Measurements from ENCODE around the gene ACVR1C. TPM values are rescaled to one million over a fixed set of nuclear protein-coding genes. Genes with fewer than 3 reads are reported as not detected.
A peak's percentile ranks its signal among the peaks of the same experiment; 100 is the strongest.

ACVR1C gene
- total RNA-seq, result 0.20 and 0.32 TPM in 2 replicates

DNA sequence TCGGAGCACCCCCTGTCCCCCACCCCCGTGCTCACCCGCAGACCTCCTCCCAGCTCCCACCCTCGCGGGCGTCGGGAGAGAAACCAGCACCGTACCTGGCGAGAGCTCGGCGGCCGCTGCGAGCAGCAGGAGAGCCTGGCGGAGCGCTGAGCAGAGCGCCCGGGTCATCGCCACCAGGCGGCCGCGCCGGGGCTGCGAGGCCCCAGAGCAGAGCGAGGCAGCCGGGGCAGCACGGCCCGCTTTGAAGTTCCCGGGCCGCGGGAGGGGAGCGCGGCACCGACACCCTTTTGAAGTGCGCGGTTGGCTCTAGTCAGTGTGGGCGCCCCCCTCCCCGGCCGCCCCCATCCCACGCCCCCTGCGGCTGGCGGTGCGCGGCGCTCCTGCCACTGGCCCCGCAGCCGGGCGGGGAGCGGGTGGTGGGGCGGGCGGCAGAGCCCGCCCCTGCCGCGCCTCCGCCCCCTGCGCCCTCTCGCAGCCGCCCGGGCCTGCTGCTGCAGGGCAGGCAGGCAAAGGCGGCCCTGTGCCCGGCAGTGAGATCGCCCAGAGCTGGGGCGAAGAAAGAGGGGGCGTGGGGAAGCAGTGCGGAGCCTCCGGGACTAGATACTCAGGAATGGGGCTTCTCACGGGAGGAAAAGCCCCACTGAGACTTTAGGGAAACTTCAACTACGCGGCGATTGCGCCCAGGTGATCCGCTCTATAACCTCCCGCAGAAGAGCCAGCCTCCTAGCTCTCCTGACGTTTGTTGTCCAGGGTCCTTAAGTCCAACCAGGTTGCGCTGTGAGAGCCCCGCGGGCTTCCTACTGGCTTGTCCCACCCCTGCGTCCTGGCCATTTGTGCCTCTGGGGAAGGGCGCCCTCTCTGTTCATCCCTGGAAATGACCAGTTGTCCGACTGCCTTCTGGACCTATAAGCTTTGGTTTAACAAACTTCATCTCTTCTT, at the start of gene ACVR1C:
ACVR1C (minus strand) TSS at position 388 of the 939 bp plus-strand sequence; CDS start at position 168, 220 bp downstream.
- ChIA-PET CTCF (interaction anchor here (1.2 to 1.5 kb wide), 5 partner anchors 131 to 327 kb away, joined by 3 to 4 read pairs (median 3); no protein-coding TSS in a partner anchor), POLR2A (interaction anchor here (0.6 kb wide), 1 partner anchor 190 kb away, joined by 7 read pairs; no protein-coding TSS in a partner anchor)
- H3K4me1 Mint-ChIP-seq, result peaks cover 22% of the 10 kb centered on the region
- no peaks in the 10 kb centered on the region for H3K36me3 Mint-ChIP-seq (ENCODE audit: low read depth)
- TF ChIP-seq, protein P1, sequence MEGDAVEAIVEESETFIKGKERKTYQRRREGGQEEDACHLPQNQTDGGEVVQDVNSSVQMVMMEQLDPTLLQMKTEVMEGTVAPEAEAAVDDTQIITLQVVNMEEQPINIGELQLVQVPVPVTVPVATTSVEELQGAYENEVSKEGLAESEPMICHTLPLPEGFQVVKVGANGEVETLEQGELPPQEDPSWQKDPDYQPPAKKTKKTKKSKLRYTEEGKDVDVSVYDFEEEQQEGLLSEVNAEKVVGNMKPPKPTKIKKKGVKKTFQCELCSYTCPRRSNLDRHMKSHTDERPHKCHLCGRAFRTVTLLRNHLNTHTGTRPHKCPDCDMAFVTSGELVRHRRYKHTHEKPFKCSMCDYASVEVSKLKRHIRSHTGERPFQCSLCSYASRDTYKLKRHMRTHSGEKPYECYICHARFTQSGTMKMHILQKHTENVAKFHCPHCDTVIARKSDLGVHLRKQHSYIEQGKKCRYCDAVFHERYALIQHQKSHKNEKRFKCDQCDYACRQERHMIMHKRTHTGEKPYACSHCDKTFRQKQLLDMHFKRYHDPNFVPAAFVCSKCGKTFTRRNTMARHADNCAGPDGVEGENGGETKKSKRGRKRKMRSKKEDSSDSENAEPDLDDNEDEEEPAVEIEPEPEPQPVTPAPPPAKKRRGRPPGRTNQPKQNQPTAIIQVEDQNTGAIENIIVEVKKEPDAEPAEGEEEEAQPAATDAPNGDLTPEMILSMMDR (IDR thresholded peaks at IDR 0.05), result no peak
- peak within 1 kb of the TSS; percentile 82 for H3K4me3 Mint-ChIP-seq
- no peaks in the 10 kb centered on the region for H3K9me3 Mint-ChIP-seq
- peaks cover 12% of the 10 kb centered on the region for H3K27me3 Mint-ChIP-seq
- ATAC-seq (ENCODE audit: low read depth) (peak; percentile 87), DNase-seq (peak; percentile 55)
- intact Hi-C loops (cut with micrococcal nuclease), result loop anchor here (1.0 to 5.0 kb wide), 4 partner anchors 131 to 829 kb away; partner anchors contain the start of genes ACVR1, CCDC148 and PKP4
- peak within 1 kb of the TSS; percentile 12 for H3K27ac Mint-ChIP-seq

DNA sequence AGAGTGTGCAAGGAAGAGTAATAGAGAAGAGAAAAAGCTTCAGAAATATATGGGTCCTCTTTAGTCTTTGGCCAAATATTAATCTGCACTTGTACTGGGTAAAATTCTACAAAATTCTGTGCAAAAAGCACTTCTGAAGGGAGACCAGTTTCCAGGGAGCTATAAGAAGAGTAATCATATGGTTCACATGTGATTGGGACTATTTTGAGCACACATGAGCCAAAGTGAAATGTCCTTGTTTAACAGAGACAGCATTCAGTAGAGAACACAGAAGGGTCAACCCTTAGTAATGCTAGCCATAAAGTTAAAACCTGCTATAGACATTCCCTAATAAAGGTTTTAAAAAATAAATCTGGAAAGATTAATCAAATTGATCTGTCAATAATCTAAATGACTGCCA, 49.3 kb upstream of the ACVR1C start:
- Mint-ChIP-seq H3K9me3 (no peaks in the 10 kb centered on the region), H3K4me3 (no peak overlapping the region), H3K27ac (no peak overlapping the region), H3K27me3 (peaks cover 2% of the 10 kb centered on the region), H3K36me3 (ENCODE audit: low read depth) (no peaks in the 10 kb centered on the region), H3K4me1 (no peaks in the 10 kb centered on the region)
- ATAC-seq (ENCODE audit: low read depth) (no peak), DNase-seq (no peak)
- ChIA-PET POLR2A (interaction anchor here (0.6 kb wide), 1 partner anchor 331 kb away, joined by 7 read pairs; no protein-coding TSS in a partner anchor), CTCF (no interaction called here)
- TF ChIP-seq, protein P1 (IDR thresholded peaks at IDR 0.05), result no peak
- intact Hi-C loops (cut with micrococcal nuclease), result no loop called here

DNA sequence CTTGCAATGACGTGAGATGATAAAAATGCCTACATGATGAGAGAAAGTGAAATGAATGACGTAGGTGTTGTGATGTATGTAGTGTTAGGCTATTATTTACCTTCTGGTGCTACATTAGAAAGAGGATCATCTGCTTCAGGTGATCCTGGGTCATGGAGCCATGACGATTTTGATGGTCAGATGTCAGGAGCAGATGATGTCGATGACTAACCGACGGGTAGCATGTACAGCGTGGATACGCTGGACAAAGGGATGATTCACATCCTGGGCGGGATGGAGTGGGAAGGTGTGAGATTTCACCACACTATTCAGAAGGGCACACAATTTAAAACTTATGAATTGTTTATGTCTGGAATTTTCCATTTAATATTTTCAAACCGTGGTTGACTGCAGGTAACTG, 43.5 kb upstream of the ACVR1C start:
- H3K4me3 Mint-ChIP-seq, result no peak overlapping the region
- DNase-seq, result no peak
- H3K27ac Mint-ChIP-seq, result no peak overlapping the region

DNA sequence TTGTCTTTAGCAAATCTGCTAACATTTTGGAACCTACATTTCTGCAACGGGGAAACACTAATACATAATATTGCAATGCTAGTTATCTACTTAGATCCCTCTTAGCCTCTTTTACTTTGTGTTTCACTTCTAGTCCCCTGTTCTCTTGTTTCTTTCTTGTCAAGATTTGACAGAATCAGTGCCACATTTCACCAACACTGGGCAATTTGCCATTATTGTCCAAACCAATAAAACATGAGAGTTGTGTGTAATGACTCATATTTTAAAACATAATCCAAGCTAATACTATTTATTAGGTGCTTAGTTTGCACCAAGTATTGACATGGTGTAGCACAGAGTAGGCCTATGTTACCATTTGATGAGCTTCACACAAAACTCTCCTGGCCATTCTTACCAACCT, 33.7 kb upstream of the ACVR1C start:
- no peak overlapping the region for H3K27ac Mint-ChIP-seq
- TF ChIP-seq, protein P1 (IDR thresholded peaks at IDR 0.05), result no peak
- intact Hi-C loops (cut with micrococcal nuclease), result no loop called here
- DNase-seq, result no peak
- ChIA-PET POLR2A (no interaction called here), CTCF (no interaction called here)
- H3K4me3 Mint-ChIP-seq, result no peak overlapping the region
- no peaks in the 10 kb centered on the region for H3K4me1 Mint-ChIP-seq
- peaks cover 2% of the 10 kb centered on the region for H3K27me3 Mint-ChIP-seq
- H3K36me3 Mint-ChIP-seq (ENCODE audit: low read depth), result no peaks in the 10 kb centered on the region
- ATAC-seq (ENCODE audit: low read depth), result no peak
- H3K9me3 Mint-ChIP-seq, result no peaks in the 10 kb centered on the region

More for the DNA sequence above, 43.5 kb upstream of the ACVR1C start:
- Mint-ChIP-seq H3K36me3 (ENCODE audit: low read depth) (no peaks in the 10 kb centered on the region), H3K9me3 (peaks cover 2% of the 10 kb centered on the region), H3K27me3 (peaks cover 5% of the 10 kb centered on the region), H3K4me1 (no peaks in the 10 kb centered on the region)
- no peak for ATAC-seq (ENCODE audit: low read depth)
- intact Hi-C loops (cut with micrococcal nuclease), result no loop called here
- ChIA-PET CTCF (no interaction called here), POLR2A (no interaction called here)
- TF ChIP-seq, protein P1 (IDR thresholded peaks at IDR 0.05), result no peak

DNA sequence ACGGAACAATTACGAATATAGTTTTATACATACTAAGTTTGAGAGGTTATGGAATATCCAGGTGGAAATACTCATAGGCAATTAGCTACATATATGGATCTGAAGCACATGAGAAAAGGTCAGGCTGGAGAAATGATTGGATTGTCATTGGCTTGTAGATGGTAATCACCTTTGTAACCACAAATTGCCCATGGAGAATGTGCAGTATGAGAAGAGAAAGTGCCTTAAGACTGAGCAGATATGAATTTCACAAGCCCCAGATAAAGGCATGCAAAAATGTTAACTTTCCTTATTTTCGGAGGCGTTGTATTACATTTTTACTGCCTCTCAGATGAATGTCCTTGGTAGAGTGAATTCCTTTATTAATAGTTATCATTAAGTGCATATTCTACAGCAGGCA, 33.1 kb upstream of the ACVR1C start:
- TF ChIP-seq, protein P1 (IDR thresholded peaks at IDR 0.05), result no peak
- ATAC-seq (ENCODE audit: low read depth) (no peak), DNase-seq (no peak)
- no peak overlapping the region for H3K4me3 Mint-ChIP-seq
- intact Hi-C loops (cut with micrococcal nuclease), result no loop called here
- H3K36me3 Mint-ChIP-seq (ENCODE audit: low read depth), result no peaks in the 10 kb centered on the region
- peaks cover 2% of the 10 kb centered on the region for H3K27me3 Mint-ChIP-seq
- no peaks in the 10 kb centered on the region for H3K4me1 Mint-ChIP-seq
- H3K9me3 Mint-ChIP-seq, result no peaks in the 10 kb centered on the region
- no peak overlapping the region for H3K27ac Mint-ChIP-seq
- CTCF ChIA-PET, result no interaction called here
- POLR2A ChIA-PET, result no interaction called here
